ENCODE data around the gene EPB41L4B.
"Not testable (repeated sequence)": the region's sequence is repeated elsewhere in the genome, so short reads cannot be mapped to it uniquely, and the experiment has no call there.

EPB41L4B gene

DNA sequence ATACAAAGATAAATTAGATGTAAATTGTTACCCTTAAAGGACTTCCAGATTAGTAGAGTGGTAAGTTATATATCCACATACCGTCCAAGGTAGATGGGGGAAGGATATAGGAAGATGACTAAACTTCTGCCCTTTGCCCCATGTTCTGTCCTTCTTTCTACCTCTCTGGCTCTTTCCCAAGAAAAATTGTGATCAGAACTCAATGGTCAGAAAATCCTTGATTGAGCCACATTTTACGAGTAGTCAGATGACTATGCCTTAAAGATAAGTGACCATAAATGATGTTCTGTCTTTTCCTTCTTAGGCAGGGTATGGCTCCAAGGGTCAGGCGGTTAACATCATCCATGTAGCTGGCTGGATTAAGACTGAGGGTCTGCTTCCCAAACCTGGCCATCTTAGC, 158.2 kb downstream of the EPB41L4B start:
- DNase-seq (ENCODE audit: low spot score), result no peak

DNA sequence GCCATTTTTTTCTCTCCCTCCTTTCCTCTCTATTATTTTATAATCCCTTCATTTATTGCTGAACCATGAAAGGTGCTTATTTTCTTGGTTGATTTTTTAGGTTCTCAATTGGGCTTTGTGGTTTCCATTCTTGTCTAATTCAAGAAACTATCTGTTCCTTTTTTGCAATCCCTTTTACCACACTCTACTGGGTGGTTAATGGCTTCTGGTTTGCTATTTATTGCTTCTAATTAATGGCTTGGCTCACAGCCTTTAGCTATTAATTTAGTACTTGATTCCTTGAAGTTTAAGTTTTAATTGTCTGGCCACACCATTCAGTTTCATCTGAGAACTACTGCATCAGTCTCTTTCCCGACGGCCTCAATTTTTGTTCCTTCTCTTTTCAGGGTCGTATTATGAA, 159.4 kb downstream of the EPB41L4B start:
- DNase-seq (ENCODE audit: low spot score), result no peak

DNA sequence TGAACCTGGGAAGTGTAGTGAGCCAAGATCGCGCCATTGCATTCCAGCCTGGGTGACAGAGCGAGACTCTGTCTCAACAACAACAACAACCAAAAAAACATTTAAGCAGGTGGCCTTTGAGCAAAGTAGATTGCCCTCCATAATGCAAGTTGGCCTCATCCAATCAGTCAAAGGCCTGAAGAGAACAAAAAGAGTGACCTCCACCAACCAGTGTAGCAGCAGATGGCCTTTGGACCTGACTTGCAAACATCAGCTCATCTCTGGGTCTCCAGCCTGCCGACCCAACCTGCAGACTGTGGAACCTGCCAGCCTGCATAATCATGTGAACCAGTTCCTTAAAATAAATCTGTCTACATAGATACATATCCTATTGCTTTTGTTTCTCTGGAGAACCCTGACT, 161.3 kb downstream of the EPB41L4B start:
- no peak for DNase-seq (ENCODE audit: low spot score)

DNA sequence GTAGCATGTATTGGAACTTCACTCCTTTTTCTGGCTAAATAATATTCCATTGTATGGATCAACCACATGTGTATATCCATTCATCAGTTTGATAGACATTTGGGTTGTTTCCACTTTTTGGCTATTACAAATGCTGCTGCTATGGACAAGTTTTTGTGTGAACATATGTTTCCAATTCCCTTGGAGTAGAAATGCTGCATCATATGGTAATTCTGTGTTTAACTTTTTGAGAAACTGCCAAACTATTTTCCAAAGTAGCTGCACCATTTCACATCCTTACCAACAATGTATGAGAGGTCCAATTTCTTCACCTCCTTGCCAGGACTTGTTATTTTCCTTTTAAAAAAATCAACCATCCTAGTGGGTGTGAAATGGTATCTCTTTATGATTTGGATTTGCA, 162.2 kb downstream of the EPB41L4B start:
- DNase-seq (ENCODE audit: low spot score), result no peak

DNA sequence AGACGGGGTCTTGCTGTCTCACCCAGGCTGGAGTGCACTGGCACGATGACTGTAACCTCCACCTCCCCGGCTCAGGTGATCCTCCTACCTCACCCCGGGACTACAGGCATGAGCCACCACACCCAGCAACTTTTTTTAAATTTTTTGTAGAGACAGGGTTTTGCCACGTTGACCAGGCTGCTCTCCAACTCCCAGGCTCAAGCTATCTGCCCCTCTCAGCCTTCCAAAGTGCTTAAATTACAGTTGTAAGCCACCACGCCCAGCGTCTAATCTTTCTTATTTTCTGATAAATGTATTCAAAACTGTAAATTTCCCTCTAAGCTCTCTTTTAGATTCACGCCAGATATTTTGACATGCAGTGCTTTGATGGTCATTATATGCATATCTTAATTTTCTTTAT, 164.2 kb downstream of the EPB41L4B start:
- no peak for DNase-seq (ENCODE audit: low spot score)

DNA sequence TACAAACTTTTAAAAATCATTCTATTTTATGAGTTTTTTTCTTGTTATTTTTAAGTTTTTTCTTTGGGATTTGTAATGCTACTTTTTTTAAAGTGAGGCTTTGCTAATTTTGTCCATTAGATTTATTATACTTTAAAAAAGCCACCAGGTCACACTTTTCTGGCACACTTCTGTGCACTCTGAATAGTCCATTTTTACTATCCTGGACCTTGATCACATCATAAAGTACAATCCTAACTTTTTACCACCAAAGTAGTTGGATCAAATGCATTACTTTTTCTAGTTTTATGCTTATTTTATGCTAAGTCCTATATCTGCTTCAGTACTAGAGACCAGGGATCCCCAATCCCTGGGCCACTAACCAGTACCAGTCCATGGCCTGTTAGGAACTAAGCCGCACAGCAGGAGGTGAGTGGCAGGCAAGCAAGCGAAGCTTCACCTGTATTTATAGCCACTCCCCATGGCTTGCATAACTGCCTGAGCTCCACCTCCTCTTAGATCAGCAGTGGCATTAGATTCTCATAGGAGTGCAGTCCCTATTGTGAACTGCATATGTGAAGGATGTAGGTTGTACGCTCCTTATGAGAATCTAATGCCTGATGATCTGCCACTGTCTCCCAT, 169.8 kb downstream of the EPB41L4B start:
- no peak for DNase-seq (ENCODE audit: low spot score)

DNA sequence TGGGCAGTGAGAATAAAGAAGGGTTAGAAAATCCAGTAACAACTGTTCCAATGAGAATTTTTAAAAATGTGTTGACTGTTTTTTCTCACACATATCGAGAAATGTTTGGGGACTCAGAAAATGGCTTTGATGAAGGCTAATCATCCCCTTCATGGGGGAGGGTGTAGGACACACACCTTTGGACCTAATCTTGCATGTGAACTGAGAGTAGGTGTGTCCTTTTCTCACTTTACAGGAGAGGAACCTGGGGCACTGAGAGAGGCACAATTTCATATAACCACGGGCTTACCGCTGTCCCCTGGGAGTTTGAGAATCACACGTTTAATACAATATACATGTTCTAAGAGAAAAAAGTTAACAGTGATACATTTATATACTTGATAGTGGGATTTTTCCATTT, 171.1 kb downstream of the EPB41L4B start:
- no peak for DNase-seq (ENCODE audit: low spot score)

DNA sequence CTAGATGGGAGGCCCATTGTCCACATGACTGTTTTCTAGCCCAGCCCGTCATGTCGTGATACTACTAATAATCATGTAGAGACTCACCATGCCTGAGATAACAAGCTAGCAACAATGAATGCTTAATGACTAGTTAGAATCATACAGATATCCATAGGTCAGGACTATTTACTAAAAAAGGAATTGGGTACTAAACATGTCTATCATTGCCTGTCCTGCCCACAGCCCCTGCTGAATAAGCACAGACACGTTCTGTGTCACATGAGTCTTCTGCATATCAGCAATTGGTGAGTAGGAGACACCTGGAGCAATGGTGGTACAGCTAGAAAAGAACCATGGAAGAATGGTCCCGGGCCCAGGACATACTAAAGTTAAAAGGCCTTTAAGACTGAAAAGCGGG, 171.8 kb downstream of the EPB41L4B start:
- no peak for DNase-seq (ENCODE audit: low spot score)

DNA sequence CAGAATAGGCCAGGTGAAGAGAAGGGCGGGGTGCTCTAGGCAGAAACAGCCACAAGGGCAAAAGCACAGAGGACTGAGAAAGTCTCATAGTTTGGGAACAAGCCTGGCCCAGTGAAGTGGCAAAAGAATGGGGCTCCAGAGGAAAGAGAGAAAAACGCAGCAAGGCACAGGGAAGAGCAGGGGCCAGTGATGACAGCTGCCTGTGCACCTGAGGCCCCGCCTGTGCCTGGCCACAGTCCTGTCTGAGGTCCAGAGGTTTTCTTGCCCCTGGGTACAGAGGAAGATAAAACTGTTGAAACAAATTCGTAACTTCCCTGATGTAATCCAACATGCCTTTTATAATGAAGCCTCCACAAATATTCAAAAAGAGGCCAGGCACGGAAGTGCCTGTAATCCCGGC, 175.8 kb downstream of the EPB41L4B start:
- no peak for DNase-seq (ENCODE audit: low spot score)

DNA sequence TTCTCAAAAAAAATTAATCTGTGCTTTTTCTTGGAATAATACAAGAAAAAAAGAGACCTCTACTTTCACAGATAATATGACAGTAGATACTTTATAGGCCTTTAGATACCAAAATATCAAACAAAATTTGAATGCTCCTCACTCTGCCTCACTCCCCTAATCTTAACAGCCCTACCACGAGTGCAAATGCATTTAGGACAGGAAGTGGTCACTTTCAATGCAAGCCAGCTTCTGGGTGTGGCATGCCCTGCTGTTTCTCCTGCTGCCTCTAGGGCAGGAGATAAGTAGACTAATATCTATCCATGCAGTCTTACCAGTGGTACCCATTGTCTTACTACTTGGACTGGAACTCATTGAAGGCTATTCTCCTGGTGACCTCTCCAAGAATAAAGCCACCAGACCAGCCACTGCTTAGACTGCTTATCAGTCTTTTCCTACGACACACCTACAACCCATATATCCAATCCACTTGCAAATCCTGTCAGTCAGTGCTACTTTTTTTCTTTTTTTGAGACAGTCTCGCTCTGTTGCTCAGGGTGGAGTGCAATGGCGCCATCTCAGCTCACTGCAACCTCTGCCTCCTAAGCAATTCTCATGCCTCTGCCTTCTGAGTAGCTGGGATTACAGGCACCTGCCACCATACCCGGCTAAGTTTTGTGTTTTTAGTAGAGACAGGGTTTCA, 176.8 kb downstream of the EPB41L4B start:
- DNase-seq (ENCODE audit: low spot score), result no peak

DNA sequence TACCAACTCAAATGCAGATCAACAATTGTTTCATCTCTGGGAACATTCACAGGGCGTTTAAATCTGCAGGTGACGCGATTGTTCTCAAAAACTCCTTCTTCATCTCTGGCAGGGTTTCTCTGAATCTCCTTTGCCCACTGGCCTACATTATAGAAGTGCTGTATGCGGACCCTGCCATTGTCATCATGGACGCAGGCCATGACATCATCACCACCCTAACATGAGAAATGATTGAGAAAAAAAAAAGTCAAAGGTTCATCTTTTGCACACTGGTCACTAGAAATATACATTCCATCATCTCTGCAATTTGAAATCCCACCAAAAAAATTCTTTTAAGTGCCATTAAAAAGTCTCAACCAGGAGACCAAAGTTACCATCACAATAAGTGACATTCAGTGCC, 179.5 kb downstream of the EPB41L4B start:
- DNase-seq (ENCODE audit: low spot score), result no peak

DNA sequence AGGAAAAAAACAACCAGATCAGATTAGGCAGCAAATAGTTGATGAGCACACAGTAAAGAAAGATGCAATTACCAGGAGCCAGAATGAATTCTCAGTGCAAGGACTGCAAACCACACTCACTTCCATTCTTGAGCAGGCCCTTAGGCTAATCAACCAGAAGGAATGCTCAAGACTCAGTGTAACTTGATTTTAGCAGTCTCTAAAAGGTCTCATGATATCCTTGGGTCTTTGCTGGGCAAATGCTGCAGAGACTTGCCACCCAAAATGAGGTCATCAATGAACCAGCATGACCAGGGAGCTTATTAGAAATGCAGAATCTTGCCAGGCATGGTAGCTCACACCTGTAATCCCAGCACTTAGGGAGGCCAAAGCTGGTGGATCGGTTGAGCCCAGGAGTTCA, 181.0 kb downstream of the EPB41L4B start:
- DNase-seq (ENCODE audit: low spot score), result no peak

DNA sequence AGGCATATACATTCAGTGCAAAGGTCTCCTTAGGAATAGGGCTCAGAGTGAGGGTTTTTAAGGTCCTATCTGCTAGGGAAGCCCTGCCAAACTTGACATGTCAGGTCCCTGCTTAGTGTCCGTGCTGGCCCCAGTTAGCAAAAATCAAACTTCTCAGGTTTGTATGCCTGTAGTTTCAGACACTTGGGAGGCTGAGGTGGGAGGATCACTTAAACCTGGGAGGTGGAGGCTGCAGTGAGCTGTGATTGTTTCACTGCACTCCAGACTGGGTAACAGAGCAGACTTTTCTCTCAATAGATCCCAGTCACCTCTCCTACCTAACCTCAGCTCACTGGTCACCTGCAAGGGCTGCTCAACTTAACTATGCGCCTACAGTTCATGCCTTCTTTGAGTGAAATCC, 182.4 kb downstream of the EPB41L4B start:
- no peak for DNase-seq (ENCODE audit: low spot score)

DNA sequence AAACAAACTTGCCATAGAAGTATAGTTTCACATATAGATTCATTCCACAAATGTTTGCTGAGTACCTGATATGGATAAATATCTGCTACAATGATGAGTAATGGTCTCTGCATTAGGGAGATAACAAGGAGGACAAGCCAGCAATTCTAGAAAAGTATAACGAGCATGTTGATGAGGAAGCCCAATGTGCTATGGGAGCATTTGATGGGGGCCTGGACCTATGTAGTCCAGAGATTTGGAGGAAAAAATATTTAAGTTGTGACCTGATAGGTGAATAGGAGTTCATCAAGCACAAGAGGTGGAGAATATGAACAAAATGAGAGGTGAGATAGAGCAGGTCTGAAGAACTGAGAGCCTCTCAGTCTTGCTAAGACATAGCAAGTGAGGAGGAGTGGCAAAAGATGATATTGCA, 186.7 kb downstream of the EPB41L4B start:
- no peak for DNase-seq (ENCODE audit: low spot score)

DNA sequence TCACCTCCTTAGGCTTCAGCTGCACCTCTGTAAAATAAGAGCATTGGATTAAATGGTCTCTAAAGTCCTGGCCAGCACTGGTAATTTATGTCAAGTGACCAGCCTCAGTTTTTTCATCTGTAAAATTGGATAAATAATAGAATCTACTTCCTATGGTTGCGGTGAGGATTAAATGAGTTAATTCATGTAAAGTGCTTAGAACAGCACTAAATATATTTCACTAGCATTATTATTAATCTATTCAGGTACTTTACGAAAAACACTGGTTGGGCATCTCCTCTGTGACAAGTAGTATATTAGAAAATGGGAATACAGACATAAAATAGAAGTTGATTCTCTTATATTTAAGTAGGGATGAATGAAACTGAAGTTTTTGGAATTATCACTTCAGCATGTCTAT, 187.3 kb downstream of the EPB41L4B start:
- no peak for DNase-seq (ENCODE audit: low spot score)

DNA sequence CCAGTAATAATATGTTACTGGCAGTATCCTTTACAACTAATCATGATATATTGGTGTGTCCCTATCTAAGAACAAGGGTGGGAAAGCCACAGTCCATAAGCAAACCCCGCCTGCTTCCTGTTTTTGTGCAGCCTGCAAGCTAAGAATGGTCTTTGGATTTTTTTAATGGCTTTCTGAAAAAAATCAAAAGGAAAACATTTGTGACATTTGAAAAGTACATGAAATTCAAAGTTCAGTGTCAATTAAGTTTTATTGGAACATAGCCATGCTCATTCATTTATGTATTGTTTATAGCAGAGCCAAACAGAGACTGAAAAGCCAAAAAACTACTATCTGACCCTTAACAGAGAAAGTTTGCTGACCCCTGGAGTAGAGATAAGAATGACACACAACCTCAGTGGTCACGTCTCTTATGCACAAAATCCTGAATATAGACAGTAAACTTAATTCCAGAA, 188.3 kb downstream of the EPB41L4B start:
- DNase-seq (ENCODE audit: low spot score), result no peak

DNA sequence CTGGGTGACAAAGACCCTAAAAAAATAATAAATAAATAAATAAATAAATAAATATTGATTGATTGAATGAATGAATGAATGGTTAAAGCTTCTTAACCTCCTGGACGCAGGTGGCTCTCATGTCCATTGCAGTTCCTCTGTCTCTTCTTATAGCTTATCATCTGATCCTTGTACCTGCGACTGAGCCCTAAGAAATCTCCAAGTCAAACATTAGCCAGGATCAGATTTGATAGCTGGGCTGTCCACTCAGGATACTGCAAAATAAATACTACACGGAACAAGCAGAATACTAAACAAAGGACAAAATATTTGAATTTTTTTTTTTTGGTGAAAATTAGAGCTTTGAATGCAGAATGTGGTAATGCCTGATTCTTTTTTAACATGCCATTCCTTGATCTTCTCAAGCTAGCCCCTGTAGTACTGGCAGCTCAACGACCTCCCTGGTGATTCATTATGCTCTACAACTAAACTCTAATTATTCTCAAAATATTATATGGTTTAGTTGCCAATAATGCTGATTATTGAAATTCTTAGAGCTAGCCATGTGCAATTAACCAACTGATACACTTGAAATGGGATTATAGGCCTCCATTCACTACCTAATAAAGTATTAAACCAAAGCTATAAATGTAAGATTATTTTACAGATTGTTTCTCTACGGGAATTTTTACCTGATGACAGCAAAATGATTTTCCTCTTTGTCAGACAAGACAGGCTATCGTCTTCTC, 191.2 kb downstream of the EPB41L4B start:
- DNase-seq (ENCODE audit: low spot score), result no peak

DNA sequence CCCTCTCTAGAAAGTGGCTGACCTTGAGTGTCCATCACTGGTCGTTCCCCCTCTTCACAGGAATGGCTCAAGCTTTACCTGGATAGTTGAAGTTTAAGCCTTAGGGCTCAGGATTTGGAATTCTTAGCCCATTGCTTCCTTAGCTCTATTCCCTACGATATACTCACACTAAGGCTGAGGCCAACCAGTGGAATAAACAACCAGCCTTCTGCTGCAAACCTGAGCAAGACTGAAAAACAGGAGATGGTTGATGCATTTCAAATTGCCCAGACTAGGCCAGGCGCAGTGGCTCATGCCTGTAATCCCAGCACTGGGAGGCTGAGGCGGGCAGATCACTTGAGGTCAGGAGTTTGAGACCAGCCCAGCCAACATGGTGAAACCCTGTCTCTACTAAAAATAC, 194.2 kb downstream of the EPB41L4B start:
- not testable (repeated sequence) for DNase-seq (ENCODE audit: low spot score)

DNA sequence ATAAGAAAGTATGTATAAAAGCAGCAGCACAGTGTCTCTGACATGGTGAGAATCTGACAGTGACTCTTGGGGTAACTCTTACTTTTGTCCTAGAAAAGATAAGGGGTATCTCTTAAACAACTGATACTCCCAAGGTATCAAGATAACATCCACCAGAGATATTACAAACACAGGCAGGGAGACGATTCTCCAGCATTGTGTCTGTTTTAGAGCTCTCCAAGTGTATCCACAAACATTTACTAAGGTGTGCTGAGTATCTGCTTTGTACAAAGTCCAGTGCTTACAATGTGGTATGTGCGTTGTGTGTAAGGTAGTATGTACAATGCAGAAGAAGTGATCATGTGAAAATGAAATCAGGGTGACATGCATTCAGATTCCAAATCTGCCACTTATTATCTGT, 196.7 kb downstream of the EPB41L4B start:
- DNase-seq (ENCODE audit: low spot score), result no peak

DNA sequence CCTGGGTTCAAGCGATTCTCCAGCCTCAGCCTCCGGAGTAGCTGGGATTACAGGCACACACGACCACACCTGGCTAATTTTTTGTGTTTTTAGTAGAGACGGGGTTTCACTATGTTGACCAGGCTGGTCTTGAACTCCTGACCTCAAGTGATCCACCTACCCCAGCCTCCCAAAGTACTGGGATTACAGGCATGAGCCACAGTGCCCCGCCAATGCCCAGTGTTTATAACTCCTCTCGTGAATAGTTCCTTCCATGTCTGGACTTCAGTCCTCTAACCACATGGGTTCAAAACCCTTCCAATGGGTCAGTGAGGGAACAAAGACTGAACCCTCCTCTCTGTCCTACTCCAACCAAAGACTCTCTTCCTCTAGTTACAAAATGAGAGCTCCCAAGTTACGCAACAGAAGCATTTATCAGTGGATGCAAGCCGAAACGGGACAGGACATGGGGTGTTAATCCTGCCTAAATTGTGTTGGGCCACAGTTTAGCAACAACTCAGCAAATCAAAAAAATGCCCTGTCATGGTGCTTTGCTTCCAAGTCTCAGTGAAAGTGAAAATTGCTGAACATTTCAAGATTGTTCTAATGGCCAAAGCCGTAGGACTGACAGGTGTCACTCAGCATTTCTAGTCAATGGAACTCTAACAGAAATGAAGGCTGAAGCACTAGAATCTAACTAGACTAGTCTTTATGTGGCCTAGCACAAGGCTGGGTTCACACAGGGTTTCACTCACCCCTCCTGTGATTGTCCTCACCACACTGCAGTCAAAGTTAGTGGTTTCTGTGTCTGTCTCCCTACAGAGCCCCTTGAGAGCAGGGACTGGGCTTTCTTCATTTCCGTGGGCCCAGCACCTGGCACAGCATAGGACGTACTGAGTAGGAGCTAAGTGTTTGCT, 197.9 kb downstream of the EPB41L4B start:
- no peak for DNase-seq (ENCODE audit: low spot score)
